CD4-positive, alpha-beta T cell treated with Interferon alpha-2 for 1 hour (primary cell): ENCODE measurements around the gene TTC28.
A peak's percentile ranks its signal among the peaks of the same experiment; 100 is the strongest.

ENCODE experiments used
- DNase-seq, 2 donors: peaks; one replicate each; pipeline ENCODE4 v3.0.0-alpha.2; 2020 to 2022

TTC28 gene

GRCh38 chr22:28346308-28346707 lies 333.3 kb downstream of the TTC28 start:
- DNase-seq = no peak

DNA sequence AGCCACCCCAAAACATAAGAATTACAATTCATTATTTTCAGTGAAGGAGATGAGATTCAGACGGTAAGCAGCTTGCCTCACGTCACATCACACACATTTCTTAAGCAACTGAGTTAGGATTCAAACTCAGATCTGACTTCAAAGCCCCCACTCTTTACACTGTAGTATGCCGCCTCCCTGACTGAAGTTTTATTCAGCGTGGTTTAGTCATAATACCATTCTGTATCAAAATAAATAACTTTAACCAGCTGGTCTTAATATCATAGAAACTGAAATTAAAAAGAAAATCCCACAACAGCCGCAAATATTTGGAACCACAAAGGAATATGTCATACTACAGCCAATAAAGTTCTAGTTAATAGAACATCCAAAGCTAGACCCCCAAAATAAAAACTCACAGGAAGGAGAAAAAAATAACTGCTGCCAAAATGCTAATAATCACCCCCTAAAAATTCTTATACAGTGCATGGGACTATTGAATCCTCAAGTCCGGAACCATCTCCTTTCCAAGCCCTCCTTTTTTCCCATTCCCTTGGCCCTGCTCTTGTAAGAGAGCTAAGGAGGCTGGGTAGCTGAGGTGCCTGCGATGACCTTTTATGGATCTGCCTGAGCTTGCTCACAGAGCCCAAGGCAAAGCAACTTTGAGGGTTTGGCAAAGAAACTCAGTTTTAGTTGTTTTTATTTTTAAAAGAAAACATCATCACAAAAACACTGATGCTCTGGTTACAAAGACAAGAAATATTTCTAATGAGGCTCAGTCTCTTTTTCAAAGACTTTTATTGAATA lies 334.5 kb downstream of the TTC28 start:
- DNase-seq = no peak

DNA sequence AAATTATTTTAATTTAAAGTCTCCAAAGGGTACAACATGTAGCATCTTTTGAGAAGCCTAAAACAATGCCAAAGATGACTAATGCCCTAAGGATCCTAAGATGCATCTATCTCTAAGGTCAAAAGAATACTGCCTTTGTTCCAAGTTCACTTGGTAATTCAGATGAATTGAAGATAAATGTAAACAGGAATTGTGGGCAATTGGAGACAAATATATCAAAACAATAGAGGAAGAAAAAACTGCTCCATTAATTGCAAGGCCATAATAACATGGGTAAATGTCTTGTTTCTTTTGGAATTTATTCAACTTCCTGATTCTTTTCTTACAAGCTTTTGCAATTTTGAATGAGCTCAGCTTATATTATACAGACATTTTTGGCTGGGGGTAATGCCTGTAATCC lies 338.6 kb downstream of the TTC28 start:
- DNase-seq = no peak

DNA sequence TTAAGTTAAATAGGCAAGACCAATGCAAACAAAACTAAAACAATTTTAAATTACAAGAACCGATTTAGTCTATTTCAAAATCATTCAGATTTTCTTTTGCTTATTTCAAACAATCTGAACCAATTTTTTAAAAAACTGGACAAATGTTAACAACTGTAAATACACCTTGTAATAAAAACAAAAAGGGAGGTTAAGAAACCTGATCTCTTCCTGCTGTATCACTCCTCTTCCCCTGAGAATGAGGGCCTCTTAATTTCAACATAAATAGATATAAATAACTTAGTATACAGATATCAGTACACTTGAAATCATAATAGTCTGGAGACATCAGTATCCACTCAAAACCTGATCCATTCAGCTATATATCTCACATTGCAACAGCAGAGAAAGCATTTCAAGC lies 346.6 kb downstream of the TTC28 start:
- no peak for DNase-seq

- no peak for DNase-seq
These were observed 347.2 kb downstream of the TTC28 start for GRCh38 chr22:28332410-28332809.

- no peak for DNase-seq
These were observed 347.9 kb downstream of the TTC28 start for GRCh38 chr22:28331695-28332094.

DNA sequence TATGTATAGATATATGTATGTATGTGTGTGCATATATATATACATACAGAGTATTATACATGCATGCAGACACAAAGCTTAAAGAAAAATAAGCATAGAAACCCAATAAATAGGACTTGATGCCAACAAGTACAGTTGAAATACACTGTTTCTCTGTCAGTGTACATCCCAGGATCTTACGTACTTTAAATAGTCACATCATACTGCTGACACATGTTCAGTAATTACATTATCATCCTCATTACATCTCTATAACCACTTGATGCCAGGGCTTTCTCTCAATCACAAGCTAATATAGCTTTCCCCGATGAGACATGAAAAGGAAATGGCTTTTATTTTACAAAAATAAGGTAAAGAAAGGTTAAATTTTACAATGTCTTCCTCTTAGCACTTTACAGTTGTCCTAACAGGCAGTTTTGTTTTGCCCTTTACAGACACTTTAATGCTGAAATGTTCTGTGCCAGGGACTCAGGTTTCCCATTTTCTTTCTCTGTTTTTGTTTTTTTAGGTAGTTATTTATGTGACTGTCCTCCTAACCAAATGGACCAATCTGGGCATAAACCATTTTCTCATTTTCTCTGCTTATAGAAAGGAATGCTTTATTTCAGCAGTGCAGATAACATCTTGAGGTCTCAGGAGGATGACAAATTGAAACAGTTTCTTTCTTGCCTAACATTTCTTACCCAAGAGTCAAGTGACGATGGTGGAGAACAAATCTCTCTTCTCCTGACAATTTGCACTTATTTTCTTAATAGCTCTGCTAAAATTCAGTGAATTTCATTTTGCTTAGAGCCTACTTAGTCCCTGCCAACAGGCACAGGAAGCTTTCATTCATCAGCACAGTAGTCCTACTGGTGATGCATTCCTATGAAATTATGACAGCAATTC lies 350.2 kb downstream of the TTC28 start:
- DNase-seq = no peak

GRCh38 chr22:28328756-28329155 lies 350.9 kb downstream of the TTC28 start:
- DNase-seq = no peak

DNA sequence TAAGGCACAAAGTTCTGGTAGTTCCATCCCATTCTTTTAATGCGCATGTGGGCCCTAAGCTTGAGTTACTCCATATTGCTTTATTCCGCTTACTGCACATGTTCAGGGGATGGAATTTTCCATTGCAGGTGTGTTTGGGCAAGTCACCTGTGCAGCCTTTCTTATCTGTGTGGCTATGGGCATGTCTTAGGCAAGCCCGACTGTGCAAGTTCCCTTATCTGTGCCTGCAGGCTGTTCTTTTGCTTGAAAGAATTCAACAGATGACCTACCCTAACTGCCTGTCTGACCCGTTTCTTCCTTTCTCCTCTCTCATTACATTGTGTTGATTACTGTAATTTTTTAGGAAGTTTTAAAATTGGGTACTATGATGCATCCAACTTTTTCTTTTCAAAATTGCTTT lies 363.6 kb downstream of the TTC28 start:
- no peak for DNase-seq

- DNase-seq = no peak
These were observed 364.7 kb downstream of the TTC28 start for GRCh38 chr22:28314959-28315358.

GRCh38 chr22:28310299-28310698 lies 369.3 kb downstream of the TTC28 start:
- no peak for DNase-seq

DNA sequence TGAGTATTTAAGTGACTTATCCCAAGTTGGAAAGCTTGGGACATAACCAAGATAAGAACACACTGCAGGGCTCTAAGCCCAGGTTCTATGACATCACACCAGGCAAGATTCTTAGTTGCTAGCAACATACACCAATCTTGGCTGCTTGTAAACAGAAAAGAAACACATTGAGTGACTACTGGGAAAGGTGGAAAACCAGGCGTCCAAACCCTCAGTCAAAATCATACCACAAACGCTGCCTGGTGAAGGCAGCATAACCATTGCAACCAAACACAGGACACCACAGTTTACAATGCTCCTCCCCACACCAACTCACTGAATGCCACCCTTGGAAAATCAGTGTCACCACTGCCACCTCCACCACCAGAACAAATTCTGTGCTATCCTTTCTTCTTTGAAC lies 379.9 kb downstream of the TTC28 start:
- no peak for DNase-seq

GRCh38 chr22:28299309-28299708 lies 380.3 kb downstream of the TTC28 start:
- DNase-seq = no peak

GRCh38 chr22:28297504-28297903 lies 382.1 kb downstream of the TTC28 start:
- DNase-seq = peak in 1 of 2 donors; percentile 1

- no peak for DNase-seq
These were observed 383.2 kb downstream of the TTC28 start for GRCh38 chr22:28296452-28296851.

- DNase-seq = no peak
These were observed 396.5 kb downstream of the TTC28 start for GRCh38 chr22:28283068-28283654.

- no peak for DNase-seq
These were observed 397.1 kb downstream of the TTC28 start for GRCh38 chr22:28282405-28283067.

GRCh38 chr22:28279888-28280287 lies 399.8 kb downstream of the TTC28 start:
- DNase-seq = no peak

DNA sequence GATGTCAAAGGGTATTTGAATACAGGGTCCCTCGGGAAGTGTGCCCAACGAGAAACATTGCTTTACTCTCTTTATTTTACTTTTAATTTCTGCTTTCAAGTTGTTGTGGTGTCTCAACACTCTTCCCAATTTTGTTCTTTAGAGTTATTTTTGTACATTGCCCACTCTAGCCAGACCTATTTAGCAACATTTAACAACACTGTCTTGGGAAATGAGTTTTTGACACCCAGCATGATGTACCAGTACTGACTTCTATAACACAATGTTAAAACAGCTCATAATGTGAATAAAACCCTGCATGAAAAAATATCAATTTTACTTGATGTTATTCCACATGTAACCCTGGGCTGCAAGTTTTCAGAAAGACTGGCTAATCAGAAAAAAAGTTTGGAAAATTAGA lies 410.4 kb downstream of the TTC28 start:
- no peak for DNase-seq

GRCh38 chr22:28268850-28269249 lies 410.8 kb downstream of the TTC28 start:
- no peak for DNase-seq

DNA sequence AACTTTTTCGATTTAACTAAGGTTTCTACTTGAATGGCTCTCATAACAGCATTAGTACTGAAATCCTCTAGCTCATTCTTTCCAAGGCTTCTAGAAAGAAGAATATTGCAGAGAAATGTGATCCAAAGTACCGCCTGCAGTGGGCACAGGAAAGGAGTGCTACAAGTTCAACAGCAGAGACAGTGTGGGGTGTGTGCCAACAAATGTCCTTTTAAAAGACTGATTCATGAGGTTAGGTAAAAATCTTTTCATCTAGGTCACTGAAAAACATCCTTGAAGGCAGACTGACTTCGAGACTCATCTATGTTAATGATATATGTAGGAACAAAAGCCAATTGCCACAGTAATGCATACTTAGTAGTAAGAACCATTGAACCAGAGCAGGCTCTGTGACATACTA lies 411.5 kb downstream of the TTC28 start:
- DNase-seq = no peak

DNA sequence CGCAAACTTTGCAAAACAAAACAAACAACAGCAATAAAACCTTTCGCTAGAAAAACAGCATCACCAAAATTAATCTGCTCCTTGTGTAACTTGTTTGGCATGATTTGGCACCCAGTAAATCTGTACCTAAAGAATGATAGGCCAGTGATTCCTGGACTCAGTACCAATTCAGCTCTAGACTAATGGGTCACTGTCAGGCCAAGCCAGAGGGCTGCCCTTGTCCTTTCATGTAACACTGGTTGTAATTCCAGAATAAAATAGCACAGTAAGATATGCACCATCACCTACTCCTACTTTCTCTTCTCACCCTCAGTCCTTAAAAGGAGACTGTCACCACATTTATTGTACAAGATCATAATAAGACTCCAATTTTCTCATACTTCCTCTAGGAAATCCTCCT lies 419.0 kb downstream of the TTC28 start:
- DNase-seq = no peak

DNA sequence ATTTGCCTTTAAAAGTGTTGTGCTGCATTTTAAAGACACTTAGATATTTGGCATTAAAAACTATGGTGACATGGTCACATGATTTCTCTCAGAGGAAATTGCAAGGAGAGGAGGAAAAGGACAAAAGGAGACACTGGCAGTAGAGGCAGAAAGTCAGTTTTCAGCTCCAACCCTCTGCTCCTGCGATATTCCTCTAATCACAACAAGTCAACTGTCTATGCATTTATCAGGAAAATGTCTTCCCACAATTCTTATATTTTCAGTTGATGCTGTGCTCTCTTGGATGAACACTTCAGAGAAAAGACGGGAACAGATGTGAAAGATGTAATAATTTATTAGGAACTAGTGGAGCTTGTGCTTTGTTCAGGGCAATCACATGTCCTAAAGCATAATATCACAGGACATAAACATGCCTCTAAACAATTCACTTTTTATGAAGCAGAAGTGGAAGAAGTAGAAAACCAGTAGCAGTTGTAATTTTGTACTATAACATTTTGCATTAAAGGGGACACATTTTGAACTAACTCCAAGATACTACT lies 419.8 kb downstream of the TTC28 start:
- DNase-seq = no peak
